GM18907 (cell line): Measurements from ENCODE around the gene DNAH1.

Experiments used
- ATAC-seq: cut with Tn5 transposase; IDR thresholded peaks from one replicate; pipeline ENCODE4 v1.9.1; 2021; ENCODE audit warnings: mild to moderate bottlenecking, moderate library complexity; ENCODE audit not compliant: unreplicated experiment

Gene DNAH1

DNA sequence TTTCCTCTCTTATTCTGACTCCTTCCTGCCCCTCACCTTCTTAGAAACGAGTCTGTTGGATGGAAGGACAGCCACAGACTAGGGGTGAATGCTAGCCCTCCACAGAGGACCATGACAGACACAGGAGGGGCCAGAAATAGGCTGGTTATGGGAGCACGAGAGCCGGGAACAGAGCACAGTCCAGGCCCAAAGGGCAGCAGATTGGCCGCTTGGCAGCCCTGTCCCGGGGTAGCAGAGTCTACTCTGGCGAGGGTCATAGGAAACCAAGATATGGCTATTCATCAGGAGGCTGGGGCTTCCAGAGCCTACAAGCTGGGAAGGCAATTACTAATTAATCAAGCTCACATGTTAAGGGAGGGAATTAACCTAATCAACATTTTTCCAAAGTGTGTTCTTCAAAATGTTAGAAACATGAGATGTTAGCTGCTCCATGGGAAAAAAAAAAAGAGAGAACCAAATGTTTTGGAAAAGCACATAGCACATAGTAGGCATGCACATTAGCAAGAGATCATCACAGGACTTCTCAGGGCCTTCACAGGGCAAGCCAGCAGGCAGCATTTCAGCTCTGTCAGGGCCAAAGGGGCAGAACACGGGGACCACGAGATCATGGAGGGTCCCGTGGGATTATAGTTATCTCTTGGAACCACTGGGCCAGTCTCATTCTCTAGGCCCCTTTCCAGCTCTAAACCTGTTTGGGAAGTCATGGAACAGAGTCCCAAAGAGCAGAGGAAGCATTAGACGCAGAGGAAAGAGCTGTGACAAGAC lies 115.5 kb downstream of the DNAH1 start:
- ATAC-seq: no peak

DNA sequence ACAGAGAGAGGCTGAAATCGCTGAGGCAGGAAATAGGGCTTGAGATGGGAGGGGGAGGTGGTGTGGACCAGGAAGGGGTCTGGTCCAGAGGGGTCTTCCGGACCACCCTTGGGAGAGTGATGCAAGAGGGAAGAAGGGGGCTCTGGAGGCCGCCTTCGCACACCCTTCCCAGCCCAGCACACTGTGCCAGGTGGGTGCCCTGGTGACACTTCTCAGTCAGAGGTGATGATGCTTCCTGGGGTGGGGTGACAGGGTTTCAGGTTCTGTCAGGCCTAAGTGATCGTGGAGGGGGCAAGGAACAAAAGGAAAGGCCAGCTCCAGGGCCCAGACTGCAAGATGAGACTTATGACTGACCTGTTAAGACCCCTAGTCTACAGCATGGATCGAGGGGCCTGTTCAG lies 116.1 kb downstream of the DNAH1 start:
- ATAC-seq: no peak

DNA sequence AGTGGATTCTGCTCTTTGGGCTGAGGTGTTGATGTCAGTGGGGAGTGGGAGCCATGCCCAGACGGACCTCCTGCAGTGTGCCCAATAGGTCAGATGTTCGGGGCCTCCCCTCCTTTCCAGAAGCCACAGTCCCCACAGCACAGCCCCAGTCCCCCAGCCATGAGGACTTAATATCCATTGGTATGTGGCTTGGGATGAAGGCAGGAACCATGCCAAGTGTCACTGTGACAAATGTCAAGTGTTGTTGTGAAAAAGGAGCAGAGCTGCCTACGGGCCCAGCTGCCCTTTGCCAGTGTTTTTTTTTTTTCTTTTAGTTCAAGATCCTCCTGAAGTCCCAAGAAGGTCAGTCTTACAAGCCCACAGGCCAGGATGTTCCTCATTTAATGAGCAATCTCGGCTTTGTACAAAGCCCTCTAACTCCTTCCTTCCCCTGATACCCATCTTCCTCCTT lies 116.6 kb downstream of the DNAH1 start:
- no peak for ATAC-seq

DNA sequence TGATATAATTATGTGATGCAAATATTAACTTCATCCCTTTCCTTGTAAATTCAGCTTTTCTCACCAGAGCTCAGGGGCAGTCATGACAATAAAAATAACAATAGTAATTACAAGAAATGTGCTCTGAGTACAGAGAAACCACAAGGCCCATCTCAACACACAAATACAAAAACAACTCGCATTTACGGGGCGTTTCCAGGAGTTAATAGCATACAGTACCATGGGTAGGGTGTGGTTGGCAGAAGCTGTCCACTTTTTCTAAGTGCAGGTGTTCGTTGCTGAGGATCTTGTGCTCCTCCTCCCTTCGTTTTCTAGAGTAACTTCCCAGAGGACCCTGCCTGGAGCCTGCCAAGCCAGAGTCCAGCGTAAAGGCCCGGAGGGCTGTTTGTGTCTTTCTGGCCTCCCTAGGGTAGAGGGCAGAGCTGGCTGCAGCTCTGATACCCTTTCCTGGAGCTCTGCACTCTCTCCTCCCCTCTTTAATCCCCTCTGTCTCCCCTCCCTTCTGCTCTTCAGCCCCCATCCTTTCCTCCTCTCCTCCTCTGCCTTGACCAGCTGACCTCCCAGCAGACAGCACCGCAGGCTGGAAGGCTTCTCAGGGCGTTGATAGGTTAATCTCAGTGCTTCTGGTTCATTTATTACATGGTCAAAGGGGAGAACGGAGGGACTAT lies 117.3 kb downstream of the DNAH1 start:
- ATAC-seq: no peak

DNA sequence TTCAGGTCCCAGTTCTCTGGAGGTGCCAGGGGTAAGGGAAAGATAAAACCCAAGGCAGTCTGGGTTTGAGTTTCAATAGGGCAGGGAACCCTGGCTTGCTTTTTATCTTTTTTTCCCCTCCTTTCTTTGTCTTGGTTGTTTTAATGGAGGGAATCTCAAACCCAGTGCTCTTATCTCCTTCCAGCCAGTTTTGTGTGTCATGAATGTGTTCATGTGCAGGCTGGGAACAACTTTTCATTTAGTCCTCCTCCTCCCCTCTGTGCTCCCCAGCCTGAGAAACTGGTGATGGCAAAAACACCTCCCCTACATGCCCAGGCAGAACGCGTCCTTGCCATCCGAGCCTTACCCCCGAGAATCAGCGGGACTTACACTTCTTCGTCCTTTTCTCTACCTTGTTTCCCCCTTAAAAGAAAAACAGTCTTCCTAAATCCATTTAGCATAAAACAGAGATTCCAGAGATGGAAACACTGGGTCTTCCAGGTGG lies 117.9 kb downstream of the DNAH1 start:
- no peak for ATAC-seq

DNA sequence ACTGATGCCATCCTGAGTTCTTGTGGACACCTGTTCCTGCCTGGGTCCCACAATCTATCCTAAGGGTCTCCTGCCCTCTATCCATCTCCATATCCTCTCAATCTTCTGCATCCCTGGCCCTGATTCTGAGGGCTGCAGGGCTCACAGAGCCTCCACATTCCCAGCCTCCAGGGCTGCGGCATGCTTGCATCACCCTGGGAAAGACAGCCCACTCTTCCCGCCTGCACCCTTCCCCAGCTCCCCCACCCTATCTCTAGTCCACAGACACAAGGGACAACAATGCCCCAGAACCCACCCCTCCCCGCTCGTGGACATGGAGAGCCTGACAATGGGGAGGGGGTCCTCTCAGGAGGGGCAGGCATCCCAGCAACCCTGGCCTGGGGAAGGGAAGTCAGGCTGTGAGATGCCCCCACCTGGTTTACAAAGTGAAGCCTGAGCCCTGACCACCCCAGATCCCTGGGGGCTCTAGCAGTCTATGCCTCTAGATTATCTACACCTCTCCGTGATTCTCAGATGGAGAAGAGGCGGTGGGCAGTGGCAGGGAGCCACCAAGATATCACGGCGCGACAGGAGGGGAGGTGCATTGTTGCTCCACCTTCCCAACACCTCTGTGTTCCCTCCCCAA lies 118.5 kb downstream of the DNAH1 start:
- no peak for ATAC-seq

DNA sequence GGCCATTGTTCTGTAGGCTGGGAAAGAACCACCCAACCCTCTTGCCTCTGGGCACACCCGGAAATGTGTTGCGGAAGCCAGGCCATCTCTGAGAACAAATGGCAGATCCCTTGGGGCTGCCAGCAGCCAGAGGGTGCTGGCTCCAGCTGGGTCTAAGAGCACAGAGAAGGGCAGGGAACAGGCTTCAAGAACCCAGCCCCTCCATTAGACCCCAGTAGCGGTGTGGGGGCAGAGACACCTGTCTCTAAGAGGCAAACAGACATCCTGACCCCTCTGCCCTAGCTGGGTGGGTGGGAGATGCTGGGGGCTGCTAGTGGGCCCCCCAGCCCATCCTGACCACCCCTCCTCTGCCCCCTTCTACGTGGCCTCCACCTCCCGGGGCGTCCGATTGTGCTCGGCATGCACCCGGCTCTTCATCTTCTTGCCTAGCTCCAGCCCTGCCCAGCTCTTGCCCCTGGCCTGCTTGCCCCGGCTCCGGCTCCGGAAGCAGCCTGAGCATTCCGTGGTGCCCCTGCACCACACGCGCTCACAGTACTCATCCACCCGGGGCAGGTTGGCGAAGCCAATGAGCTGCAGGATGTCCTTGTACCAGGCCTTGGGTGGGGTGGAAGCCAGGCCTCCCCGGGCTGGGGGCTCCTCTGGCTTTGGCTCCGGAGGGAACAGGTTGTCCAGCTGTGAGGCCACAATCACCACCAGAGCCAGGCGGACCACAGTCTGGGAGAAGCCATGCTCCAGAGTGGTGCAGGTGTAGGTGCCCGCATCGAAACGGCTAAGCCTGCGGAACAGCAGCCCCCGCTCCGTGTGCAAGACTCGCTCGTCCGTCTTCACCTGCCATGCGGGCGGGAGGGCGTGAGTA lies 119.4 kb downstream of the DNAH1 start:
- ATAC-seq: no peak

DNA sequence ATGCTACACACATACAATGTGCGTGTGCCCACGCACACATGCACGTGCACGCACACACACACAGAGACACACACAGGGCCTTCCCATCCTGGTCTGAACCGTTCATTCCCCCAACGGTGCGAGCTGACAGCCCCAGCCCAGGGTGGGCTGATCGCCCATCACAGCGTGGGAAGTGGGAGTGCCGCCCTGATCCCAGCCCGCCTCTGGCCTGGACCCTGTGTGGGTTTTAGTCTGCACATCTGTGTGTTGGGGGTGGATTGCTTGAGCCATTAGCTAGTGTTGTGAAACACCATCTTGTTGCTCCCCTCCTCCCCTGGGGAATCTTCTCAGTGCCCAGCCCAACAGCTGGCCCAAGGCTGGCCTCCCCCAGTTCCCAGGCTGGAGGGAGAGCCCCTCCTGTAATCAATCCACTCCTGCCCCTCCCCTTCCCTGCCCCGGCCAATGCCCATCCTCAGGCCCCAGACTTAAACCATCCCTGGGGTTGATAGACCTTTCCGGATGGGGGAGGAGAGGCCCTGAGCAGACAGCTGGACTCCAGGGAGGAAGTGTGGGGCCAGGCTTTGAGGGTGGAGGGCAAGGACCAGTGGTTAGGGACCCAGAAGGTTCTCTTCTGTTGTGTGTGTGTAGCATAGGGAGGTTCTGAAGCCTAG lies 120.5 kb downstream of the DNAH1 start:
- no peak for ATAC-seq

DNA sequence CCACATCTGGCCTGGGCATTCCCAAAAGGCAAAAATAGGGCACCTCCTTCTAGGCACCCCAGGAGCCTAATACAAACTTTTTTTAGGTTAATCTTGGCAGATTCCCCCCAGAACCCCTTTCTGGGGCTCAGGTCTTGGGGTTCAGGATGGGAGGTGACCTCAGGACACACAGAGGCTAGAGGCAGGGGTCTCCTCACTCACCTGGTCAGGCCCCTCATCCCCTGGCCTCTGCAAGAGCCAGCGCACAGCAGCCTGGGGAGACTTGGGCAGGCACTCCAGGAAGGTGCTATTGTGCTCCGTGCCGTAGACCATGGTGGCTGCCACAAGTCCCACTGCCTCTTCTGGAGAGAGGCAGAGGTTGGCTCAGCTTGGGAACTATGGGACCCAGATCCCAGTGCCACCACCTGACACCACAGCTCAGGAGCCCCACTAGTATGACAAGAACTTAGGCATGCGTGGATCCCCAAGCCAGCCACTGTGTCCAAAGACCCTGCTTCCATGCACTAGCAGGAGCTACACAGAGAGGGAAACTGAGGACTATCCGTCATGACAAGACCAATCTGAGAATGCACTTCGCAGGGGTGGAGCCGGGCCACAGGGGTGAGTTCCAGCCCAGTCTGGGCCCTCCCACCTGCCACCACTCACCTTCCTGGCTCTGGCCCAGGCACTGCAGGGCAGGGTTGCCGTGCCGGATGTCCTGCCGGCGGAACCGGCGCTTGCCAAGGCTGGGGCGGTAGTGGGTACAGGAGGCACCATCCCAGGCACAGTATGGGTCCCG lies 121.4 kb downstream of the DNAH1 start:
- no peak for ATAC-seq

DNA sequence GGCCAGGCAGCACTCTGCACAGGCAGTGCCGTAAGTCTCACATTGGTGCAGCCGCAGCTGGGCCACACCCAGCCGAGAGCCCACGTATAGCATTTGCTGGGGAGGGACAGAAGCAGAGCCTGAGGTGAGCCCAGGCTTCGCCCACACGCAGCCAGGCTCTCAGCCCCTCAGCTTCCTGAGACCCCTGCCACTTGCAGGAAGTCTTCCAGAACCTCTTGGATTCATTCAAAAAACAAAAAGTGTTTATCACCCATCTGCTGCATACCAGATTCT lies 121.9 kb downstream of the DNAH1 start:
- no peak for ATAC-seq

DNA sequence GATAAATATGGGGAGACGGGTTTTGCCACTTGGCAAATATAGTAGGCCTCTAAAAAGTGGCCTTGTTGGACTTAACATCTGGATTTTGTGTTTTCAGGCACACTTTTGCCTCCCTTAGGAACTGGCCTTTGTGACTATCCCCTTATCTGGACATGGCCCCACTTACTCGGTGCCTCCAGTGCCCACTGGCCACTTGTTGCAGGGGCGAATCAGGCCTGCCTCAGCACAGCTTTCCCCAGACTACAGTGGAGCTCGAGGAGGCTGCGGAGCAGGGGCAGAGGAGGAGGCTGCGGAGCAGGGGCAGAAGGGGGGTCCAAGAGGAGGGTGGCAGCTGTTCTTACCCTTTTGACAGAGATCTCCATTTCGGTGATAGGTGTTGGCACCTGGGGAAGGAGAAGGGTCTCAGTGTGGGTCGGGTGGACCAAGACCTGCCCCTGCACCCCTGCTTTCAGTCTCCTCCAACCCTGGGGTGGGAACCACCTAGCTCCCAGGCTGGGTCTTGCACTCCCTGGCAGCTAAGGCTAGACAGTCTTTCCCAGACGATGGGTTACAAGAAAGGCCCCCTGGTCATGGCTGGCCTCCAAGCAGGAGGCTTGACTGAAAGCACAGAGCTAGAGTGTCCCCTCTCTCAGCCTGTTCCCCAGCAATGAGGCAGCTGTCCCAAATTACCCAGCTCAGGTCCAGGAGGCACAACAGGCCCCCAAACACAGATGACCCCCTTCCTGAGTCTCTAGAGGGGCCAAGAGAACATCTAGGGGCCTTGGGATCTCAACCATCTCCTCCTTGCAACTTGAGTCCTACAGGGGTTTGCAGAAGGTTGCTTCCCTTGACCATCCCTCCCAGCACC lies 122.7 kb downstream of the DNAH1 start:
- no peak for ATAC-seq

DNA sequence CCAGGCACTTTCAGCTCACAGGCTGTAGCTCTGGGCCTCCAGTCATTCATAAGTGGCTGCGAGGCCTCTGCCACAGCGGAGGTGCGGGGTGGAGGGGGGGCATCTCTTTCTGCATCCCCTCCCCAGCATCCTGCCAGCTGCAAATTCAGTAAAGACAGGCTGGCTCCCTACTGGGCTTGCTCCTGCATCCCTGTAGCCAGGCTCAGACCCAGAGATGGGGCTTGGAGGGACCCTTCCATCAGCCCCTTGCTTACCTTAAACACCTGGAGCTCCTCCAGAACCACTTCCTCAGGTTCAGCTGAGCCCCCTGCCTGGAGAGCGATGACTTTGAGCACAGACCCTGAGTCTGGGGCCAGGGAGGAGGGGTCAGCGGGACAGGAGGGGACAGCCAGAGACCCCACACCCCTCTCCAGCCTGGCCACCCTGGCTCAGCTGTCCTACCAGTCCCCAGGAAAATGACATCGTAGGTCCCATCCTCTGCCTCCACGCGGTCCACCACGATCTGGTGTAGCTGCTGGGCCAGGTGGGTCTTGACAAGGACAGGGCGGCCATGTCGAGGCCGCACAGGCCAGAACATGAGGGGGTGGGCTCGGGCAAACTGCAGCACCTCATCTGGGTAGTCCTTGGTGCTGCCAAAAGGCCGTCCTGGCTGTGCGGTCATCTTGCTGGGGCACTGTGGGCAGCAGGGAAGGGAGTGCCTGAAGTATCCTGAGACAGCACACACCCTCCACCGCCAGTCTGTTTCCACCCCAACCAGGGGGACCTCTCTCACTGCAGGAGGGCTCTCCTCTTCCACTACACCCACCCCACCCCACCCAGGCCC lies 123.5 kb downstream of the DNAH1 start:
- no peak for ATAC-seq

DNA sequence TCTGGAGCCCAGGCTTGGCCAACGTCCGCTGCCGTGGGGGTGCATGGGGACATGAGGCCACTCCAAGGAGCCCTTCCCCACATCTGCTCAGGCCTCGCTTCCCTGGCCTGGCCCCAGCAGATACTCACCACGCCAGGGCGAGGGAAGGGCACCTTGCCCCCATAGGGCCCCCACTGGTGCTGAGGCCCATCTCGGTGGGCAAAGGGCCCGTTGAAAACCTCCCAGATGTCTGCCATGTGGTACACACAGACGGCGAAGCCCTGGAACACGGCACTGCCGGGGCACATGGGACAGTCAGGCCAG lies 124.1 kb downstream of the DNAH1 start:
- no peak for ATAC-seq

DNA sequence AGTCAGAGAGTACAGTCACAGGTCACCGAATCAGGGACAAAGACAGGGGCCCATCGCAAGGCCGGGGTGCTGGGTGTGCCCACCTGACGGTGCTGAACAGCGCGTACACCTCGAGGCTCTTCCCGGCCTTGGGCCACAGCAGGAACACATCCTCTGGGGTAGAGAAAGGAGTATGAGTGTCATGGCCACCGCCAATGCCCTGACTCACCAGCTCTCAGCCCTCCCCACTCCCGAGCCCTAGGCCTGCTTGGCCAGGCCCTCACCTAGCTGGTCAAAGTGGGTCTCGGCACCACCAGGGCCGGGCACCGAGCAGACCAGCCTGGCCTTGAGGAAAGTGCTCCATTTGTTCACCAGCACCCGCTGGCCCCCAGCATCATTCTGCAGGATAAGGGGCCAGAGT lies 124.6 kb downstream of the DNAH1 start:
- no peak for ATAC-seq

DNA sequence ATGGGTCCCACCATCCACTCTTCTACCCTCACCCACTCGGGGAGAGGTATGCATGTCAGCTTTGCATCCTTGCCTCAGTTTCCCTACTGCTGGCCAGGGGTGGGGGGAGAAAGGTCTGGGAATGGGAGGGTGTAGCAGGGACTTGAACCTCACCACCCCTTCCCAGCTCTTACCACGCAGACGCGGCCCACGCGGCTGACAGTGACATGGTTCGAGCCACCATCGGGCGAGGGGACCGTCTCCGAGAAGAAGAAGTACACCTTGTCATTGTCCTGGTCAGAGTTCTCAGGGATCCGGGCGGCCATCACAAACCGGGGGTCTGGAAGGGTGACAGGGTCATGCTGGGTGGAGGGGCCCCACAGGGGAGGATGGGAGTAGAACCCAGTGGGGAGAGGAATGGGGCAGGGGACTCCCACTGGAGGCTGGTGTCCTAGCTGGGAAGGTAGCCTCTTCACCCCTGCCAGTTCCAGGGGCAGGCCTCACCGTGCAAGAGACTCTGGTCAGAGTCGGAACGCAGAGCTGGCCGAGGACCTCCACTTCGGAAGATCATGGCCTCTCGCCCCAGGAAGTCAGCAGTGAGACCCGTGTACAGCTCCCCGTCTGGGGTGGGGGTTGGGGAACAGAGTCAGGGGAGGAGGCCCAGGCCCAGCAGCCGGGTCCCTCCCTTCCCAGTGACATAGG lies 125.1 kb downstream of the DNAH1 start:
- ATAC-seq: no peak

DNA sequence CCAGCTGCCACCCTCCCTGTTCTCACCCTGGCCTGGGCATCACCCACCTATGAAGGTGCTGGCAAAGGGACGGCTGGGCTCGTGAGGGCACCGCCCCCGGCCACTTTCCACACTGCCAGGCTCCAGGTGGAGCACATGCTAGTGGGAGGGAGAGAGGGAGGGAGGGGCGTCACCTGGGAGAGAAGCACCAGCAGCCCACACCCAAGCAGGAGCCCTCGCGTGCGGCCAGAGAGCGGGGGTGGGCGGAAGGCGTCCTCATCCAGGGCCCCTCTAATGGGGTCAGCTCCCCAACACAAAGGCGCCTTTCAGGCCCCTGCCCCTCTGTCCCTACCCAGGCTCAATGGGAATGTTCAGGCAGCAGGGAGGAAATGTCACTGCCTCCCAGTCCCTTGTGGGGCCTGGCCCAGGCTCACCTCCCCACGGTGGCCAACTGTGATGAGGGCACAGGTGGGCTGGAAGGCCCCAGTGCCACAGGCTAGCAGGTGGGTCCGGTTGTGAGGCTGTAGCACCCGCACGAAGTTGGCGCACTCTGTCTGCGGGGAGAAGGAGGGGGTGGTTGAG lies 125.7 kb downstream of the DNAH1 start:
- no peak for ATAC-seq

DNA sequence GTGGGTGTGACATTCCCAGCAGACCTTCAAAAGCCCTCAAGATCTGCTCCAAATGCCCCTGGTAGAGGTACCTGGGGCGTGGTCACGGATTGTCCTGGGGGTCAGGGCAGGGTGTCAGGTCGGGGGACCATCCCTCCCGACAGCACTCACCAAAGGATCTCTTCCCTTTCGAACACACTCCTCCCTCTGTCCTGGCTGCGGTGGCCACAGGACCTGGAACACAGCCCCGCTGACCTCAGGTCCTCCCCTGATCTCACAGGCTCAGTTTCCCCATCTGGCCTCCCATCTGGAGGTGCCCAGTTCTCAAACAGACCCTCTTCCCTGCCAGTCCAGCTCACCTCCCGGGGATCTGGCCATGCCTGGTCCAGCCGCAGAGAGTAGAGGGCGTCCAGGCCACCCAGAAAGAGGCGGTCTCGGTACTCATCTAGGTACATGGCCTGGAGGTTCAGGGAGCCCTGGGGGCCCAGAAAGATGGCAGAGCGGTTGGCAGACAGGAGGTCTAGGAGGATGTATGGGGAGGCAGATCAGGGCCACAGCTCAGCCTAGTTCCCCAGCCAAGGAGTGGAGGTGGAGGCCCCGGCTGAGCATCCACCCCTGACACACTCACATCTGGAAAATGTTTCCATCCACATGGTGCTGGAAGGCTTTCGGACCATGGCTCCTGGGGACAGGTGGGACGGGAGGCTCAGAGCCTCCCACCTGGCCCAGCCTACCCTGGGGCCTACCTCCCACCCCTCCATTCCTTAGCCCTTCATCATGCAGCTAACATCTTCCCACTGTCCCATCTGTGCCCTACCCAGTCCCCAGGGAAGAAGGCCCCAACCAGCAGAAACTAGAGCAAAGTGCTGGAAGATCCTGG lies 126.5 kb downstream of the DNAH1 start:
- no peak for ATAC-seq
